ENCODE data around the gene RBM20.

Gene RBM20

GRCh38 chr10:110742801-110743200, 98.7 kb downstream of the RBM20 start:
- DNase-seq = no peak

DNA sequence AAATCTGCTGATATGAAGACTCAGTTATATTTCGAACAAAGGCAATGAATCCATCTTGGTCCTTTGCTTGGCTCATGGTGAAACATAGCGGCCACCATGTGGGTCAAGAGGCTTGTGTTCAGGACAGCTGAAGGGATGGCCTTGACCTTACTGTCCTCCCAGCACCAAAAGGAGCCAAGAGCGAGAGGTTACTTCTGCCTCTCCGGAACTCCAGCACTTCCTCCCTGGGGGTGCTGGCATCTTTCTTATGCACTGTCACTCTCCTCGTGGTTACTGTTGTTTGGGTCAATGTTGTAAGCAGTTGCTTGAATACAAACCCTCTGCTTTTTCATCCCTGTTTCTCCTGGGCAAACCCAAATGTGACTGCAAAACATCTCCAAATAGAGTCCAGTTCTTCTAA, 100.6 kb downstream of the RBM20 start:
- DNase-seq = no peak

DNA sequence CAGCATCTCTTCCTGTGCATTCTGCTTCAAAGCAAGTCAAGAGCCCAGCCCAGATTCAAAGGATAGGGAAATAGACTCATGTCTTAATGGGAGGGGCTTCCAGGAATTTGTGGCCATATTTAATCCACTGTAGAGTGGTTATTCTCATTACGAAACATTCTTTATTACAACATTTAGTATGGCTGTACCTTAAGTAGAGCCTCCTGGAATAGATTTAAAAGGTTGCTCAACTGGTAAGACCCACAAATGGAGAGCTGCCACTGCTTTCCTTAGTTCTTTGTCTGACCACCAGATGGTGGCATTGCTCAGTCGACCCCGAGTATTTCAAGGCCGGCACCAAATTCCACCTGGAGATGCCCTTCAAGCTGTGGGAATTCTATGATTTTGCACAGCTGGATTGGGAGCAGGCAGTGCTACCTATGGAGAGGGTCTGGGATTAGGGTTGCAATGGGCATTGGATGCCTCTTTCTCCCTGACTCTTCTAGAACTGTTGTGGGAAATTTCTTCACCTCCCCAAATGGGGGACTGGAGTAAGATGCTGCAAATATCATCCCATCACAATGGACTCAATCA, 102.2 kb downstream of the RBM20 start:
- DNase-seq = peak; percentile 60

- no peak for DNase-seq
Measured at GRCh38 chr10:110746969-110747608, 103.0 kb downstream of the RBM20 start.

DNA sequence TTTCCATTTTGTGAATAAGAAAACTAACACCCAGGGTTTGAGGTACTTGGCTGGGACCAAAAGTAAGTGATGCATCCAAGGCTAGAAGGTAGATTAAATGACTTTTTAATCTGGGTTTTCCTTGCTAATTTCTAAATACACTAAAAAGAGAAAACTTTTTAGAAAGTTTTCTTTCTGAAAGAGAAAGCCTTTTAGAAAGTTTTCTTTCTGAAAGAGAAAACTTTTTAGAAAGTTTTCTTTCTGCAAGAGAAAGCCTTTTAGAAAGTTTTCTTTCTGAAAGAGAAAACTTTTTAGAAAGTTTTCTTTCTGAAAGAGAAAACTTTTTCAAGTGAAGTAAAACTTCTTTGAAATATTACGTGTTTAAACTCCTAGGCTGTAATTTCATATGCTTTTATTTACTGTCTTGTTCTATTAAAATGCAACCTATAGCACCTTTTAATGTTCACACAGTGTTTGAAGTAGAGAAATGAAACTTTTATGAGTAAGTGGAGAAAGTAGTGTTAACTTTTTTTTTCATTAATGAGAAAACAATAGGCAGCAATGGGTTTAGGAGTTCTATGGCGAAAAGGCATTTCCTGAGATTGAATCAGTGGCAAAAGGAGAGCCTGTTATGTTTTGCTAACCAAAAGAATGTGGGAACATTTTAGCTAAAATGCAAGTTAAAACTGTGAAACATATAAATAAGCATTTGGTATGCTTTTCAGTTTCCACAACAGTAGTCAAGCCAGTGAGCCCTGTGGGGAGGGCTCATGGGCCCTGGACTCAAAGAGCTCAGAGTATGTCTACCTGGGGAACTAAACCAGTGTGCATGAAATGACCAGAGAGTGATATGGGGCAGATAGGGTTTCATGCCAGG, 103.7 kb downstream of the RBM20 start:
- no peak for DNase-seq

- no peak for DNase-seq
Measured at GRCh38 chr10:110748970-110749369, 104.8 kb downstream of the RBM20 start.

GRCh38 chr10:110750931-110751330, 106.8 kb downstream of the RBM20 start:
- DNase-seq = no peak

- DNase-seq = no peak
Measured at GRCh38 chr10:110751850-110752249, 107.7 kb downstream of the RBM20 start.

DNA sequence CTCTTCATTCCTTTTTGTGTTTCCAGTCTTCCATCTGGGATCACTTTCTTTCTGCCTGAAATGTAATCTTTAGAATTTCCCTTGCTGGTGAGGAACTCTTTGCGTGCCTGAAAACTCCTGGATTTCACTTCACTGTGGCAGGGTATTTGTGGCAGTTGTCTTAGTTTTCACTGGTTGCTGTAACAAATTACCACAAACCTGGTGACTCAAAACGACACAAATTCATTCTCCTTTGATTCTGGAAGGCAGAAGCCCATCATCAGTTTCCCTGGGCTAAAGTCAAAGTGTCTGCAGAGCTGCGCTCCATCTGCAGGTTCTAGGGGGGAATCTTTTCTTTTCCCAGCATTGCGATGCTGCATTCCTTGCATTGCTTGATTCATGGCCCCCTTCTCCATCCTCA, 109.3 kb downstream of the RBM20 start:
- DNase-seq = no peak

DNA sequence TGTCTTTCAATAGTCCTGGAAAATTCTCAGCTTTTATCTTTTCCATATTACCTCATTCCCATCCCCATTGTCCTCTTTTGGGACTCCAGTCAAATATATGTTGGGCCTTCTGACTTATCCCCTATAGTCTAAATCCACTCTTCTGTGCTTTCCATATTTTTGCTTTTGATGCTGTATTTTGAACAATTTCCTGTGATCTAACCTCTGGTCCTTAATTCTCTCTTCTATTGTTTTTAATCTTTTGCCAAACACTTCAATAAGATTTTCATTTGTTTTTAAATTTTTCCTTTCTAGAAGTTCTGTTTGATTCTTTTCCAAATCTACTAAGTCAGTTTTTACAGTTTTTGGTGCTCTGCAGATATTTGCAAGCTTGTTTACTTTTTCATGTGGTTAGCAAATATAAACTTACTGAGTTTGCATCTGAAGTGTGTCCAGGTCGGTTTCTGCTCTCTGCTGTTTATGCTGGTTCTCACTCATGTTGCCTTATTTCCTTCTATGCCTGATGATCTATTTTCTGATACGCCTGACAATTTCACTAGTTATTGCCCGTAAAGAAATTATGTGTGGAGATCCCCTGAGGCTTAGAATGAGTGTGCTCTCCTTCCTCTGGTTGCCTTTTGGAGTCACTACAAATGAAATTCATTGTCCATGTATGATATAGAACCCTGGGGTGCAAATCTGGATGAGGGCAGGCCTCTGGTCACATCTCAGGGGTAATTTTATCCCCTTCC, 110.4 kb downstream of the RBM20 start:
- no peak for DNase-seq

DNA sequence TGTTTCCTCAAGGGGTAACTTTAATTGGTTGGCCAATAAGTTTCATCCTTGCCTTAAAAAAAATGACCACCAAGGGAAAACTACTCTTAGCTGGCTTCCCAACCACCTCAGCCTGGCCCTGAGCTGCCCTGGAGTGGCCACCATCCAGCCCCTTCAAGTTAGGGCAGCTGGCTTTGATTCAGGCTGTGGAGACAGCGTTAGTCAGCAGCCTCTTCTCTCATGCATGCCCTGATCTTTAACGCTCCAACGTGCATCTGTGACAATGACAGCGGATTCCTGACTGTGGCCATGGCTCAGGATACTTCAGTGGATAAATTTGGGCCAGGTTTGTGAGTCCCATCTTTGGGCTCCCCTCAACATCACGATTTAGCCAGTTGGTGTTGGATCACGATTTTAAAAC, 111.6 kb downstream of the RBM20 start:
- DNase-seq = no peak

- DNase-seq = no peak
Measured at GRCh38 chr10:110756876-110757275, 112.7 kb downstream of the RBM20 start.

DNA sequence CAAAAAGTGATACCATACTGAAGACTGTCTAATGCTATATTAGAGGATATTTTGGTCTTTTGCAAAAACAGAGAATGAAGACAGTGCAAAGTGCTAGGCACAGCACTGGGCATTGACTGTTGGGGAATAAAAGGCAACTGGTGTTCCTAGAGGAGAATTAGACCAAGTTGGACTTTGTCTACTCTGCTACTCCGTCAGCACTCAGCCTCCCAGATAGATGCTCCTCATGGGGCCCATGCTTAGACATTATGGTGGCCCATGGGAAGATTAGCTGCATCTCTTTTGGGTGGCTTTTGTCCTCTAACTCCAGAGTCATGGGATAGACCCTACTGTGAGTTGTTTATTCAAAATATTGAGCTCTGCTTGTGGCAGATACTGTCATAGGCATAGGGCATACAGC, 113.5 kb downstream of the RBM20 start:
- DNase-seq = no peak

DNA sequence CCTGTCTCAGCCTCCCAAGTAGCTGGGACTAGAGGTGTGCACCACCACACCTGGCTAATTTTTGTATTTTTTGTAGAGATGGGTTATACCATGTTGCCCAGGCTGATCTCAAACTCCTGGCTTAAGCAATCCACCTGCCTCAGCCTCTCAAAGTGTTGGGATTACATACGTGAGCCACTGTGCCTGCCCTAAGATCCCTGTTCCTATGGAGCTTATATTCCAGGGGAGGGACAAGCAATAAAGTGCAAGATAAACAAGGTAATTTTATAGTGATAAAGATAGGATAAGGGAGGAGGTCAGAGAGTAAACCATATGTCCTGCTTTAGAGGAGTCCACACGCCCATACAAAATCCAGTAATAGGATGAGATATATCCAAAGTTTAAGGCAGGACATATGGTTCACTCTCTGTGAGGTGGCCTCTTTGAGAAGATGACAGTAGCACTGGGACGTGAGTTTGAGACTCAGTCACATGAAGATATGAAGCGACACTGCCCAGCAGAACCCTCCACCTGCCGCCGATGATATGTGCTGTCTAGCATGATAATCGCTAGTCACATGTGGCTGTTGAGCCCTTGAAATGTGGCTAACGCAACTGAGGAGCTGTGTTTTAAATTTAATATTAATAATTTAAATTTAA, 114.1 kb downstream of the RBM20 start:
- DNase-seq = no peak

- DNase-seq = no peak
Measured at GRCh38 chr10:110758898-110759297, 114.8 kb downstream of the RBM20 start.

- no peak for DNase-seq
Measured at GRCh38 chr10:110759523-110759922, 115.4 kb downstream of the RBM20 start.

DNA sequence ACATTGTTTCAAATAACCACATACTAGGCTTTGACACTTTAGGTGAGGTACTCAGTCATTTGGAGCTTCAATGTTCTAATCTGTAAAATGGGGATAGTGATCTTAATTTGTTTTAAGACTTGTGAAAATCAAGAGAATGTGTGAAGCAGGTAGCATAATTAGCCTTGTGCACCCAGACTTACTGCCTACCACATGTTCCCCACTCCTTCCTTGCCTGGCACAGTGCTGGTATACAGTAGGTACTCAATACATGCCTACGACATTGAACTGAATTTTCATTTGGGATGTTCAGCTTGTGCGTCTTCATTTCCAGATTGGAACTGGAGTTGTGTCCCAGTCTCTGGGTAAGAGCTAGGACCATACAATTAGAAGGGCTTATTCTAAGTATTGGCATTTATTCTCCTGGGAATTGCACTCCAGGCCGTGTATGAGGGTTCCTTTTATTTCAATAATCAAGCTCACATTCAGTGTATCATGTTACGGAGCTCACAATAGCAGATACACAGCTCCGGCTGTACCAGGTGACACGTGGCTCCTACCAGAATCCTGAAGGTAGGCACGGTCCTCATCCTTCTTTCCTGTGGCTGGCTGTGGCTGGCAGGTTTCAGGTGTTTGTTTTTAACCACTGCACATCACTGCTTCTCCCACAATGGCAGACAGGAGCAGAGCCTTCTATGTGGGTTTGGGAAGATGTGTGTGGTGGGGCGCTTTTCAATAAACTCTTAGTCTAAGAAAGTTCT, 118.1 kb downstream of the RBM20 start:
- DNase-seq = no peak

GRCh38 chr10:110762849-110763211, 118.7 kb downstream of the RBM20 start:
- DNase-seq = no peak

GRCh38 chr10:110764378-110764777, 120.2 kb downstream of the RBM20 start:
- DNase-seq = no peak

DNA sequence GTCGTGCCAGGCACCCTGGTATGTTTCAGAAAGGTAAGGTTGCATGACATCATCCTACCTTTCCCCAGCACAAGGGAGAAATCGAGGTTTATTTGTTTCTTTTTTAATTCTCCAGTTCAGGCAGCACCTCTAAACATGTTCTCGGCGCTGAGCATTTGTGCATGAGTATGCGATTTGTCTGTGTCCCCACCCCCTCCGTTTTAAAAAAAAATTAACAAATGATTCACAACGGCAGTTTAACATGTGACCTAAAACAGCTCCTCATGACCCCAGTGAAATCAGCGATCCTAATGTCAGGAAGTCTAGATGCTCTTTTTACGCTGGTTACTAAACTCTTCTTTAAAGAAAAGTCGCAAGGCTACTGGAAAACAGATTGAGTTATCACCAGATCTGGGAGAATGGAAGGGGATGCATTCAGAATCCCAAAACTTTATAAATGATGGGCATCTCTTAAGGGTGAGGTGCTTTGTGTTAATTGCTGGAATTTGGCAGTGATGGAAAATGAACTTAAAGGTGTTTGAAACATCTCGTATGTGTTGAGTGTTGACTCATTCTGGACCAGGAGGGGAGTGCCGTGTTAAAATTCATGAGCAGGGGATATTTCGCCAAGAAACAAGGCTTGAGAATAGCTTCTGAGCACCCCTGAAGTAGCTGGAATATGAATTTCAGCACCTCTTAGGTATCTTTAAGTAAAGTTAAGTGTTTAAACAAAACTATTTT, 120.8 kb downstream of the RBM20 start:
- no peak for DNase-seq

- no peak for DNase-seq
Measured at GRCh38 chr10:110765513-110766319, 121.6 kb downstream of the RBM20 start.

Measured in NCI-H1694 treated with DMSO at 0.1 percent for 48 hours (cell line).